Measurements from ENCODE around the gene TUB. TPM values are rescaled to one million over a fixed set of nuclear protein-coding genes. Genes with fewer than 3 reads are reported as not detected.

Gene TUB
- polyA plus RNA-seq, 1 experiment: 11.8 TPM

DNA sequence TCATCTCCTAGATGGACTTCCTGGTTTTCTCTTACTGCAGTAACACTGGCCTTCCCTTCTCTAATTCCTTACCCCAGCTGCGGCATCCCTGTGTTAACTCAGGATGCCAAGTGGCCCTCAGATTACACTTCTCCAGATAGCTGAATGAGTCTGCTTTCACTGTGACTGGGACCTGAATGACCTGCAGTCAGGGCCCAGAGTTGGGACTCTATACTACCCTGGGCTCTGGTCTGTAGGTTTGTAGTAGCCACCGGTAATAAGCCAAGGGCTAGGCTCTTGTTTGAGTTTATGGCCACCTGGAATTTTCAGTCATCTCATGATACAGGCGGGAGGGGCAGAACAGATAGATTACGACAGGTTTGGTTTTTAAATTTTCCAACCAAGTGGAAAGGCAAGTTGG lies 24.1 kb downstream of the TUB start:
- Histone ChIP-seq H3K27me3 (ENCODE audit: control insufficient read depth, insufficient read depth, low read length) (no peaks in the 10 kb centered on the region), H3K4me3 (ENCODE audit: low read depth, low read length) (no peak overlapping the region), H3K36me3 (ENCODE audit: control insufficient read depth, insufficient read depth, low read length) (peaks cover 15% of the 10 kb centered on the region)
- no peak for DNase-seq (ENCODE audit: low read depth)
- TF ChIP-seq CTCF (IDR thresholded peaks at IDR 0.05; ENCODE audit: insufficient read depth, low read depth, low read length): no peak
- ChIA-PET POLR2A (no interaction called here), CTCF (interaction anchor here (1.0 to 21.3 kb wide), 5 partner anchors 9 to 100 kb away, joined by 3 to 710 read pairs (median 6); no protein-coding TSS in a partner anchor)

- Histone ChIP-seq H3K27me3 (ENCODE audit: control insufficient read depth, insufficient read depth, low read length) (peaks cover 4% of the 10 kb centered on the region; the same call in 1 of the 2 replicates), H3K4me3 (ENCODE audit: low read depth, low read length) (no peak overlapping the region), H3K36me3 (ENCODE audit: control insufficient read depth, insufficient read depth, low read length) (peaks cover 13% of the 10 kb centered on the region)
- DNase-seq (ENCODE audit: low read depth): no peak
- ChIA-PET CTCF (interaction anchor here (1.0 to 21.3 kb wide), 5 partner anchors 10 to 101 kb away, joined by 3 to 710 read pairs (median 6); no protein-coding TSS in a partner anchor), POLR2A (no interaction called here)
- no peak for TF ChIP-seq CTCF (IDR thresholded peaks at IDR 0.05; ENCODE audit: insufficient read depth, low read depth, low read length)
Observed at GRCh38 chr11:8105666-8106065, 24.7 kb downstream of the TUB start.

DNA sequence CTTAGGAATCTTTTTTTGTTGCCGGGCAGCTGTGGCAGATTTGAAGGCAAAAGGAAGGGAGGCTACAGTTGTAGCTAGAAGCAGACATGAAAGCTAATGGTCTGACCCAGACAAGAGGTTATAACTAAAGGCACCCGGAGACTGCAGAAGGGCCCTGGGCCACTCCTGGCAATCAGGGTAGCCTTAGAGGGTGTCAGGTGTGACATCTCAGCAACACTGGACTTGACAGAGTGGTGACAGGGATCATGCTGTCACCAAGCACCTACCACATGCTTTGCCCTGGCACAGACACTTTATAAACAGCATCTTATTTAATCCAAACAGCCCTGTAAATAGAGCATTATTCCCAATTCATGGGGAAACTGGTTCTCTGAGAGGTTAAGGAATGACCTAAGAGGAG lies 25.7 kb downstream of the TUB start:
- TF ChIP-seq CTCF (IDR thresholded peaks at IDR 0.05; ENCODE audit: insufficient read depth, low read depth, low read length): no peak
- peaks cover 7% of the 10 kb centered on the region for H3K36me3 ChIP-seq (ENCODE audit: control insufficient read depth, insufficient read depth, low read length)
- H3K27me3 ChIP-seq (ENCODE audit: control insufficient read depth, insufficient read depth, low read length): peaks cover 6% of the 10 kb centered on the region; the same call in 1 of the 2 replicates
- no peak overlapping the region for H3K4me3 ChIP-seq (ENCODE audit: low read depth, low read length)
- POLR2A ChIA-PET: no interaction called here
- CTCF ChIA-PET: interaction anchor here (1.1 to 3.4 kb wide), 4 partner anchors 11 to 100 kb away, joined by 3 to 16 read pairs (median 4); no protein-coding TSS in a partner anchor
- DNase-seq (ENCODE audit: low read depth): no peak

DNA sequence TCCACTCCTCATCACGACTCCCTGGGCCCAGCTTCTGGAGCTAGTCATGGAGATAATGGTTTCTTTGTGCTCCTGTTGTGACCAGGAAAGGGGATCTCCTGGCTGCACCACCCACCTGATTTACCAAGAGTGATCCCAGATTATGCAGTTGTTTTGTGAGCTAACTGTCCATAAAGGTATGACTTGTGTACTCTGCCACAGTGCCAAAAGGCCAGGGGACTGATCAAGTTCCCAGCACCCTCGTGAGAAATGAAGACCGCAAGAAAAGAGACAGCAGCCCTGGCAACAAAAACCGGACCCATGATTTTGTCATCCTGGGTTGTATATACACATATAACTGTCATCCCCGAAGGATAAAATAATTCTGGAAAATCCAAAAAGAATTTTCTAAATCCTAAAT lies 26.6 kb downstream of the TUB start:
- DNase-seq (ENCODE audit: low read depth): no peak
- no peak for TF ChIP-seq CTCF (IDR thresholded peaks at IDR 0.05; ENCODE audit: insufficient read depth, low read depth, low read length)
- peaks cover 3% of the 10 kb centered on the region; the same call in 1 of the 2 replicates for H3K36me3 ChIP-seq (ENCODE audit: control insufficient read depth, insufficient read depth, low read length)
- CTCF ChIA-PET: interaction anchor here (1.1 to 6.4 kb wide), 4 partner anchors 8 to 101 kb away, joined by 3 to 49 read pairs (median 10); no protein-coding TSS in a partner anchor
- H3K4me3 ChIP-seq (ENCODE audit: low read depth, low read length): no peak overlapping the region
- POLR2A ChIA-PET: interaction anchor here (0.6 kb wide), 1 partner anchor 258 kb away, joined by 18 read pairs; no protein-coding TSS in a partner anchor
- H3K27me3 ChIP-seq (ENCODE audit: control insufficient read depth, insufficient read depth, low read length): peaks cover 6% of the 10 kb centered on the region; the same call in 1 of the 2 replicates

GRCh38 chr11:8108421-8108820 lies 27.4 kb downstream of the TUB start:
- POLR2A ChIA-PET: no interaction called here
- no peak overlapping the region for H3K4me3 ChIP-seq (ENCODE audit: low read depth, low read length)
- CTCF ChIA-PET: interaction anchor here (1.1 to 6.4 kb wide), 3 partner anchors 9 to 102 kb away, joined by 4 to 49 read pairs (median 16); no protein-coding TSS in a partner anchor
- peaks cover 3% of the 10 kb centered on the region; the same call in 1 of the 2 replicates for H3K36me3 ChIP-seq (ENCODE audit: control insufficient read depth, insufficient read depth, low read length)
- no peak for TF ChIP-seq CTCF (IDR thresholded peaks at IDR 0.05; ENCODE audit: insufficient read depth, low read depth, low read length)
- H3K27me3 ChIP-seq (ENCODE audit: control insufficient read depth, insufficient read depth, low read length): peaks cover 6% of the 10 kb centered on the region; the same call in 1 of the 2 replicates
- no peak for DNase-seq (ENCODE audit: low read depth)

All from BJ (cell line).